Peyer's patch (tissue), 4 donors: ENCODE measurements around the gene SLC16A3.

ENCODE experiments used
- CTCF ChIP-seq, 6 experiments: fragments of 450-650 bp in 4 of 6; fragments of 200-600 bp in 2 of 6; sonication (generic) in 1 of 6; IDR thresholded peaks; one replicate each; pipeline ENCODE4 v1.5.1; 2017 to 2019; ENCODE audit warnings: antibody characterized with exemption in 6 of 6, mild to moderate bottlenecking in 3 of 6, moderate library complexity in 1 of 6
- POLR2A ChIP-seq, 2 donors: fragments of 450-650 bp; IDR thresholded peaks; one replicate each; pipeline ENCODE4 v1.5.1; 2017; ENCODE audit warnings: antibody characterized with exemption in 2 of 2, mild to moderate bottlenecking in 2 of 2, moderate library complexity in 2 of 2

- TF ChIP-seq CTCF (IDR thresholded peaks at IDR 0.05) (no peak), POLR2A (IDR thresholded peaks at IDR 0.05) (no peak)
These were observed 15.4 kb upstream of the SLC16A3 start for GRCh38 chr17:82213251-82214011.
